IMR-90 (cell line): ENCODE measurements around the gene RELCH. TPM values are rescaled to one million over a fixed set of nuclear protein-coding genes. Genes with fewer than 3 reads are reported as not detected.
A peak's percentile ranks its signal among the peaks of the same experiment; 100 is the strongest.

Experiments
- ATAC-seq: fragments of 200-7000 bp; cut with Tn5 transposase; 2 replicates; pipeline ENCODE4 v1.9.1; 2020; ENCODE audit warnings: low read depth, mild to moderate bottlenecking, moderate library complexity
- BruUV-seq: library from RNA; stranded (reverse); fragments of 400-500 nt; replicated peaks from 2 replicates; lab custom pipeline; 2021; lab: Mats Ljungman, UMichigan
- CTCF ChIA-PET: fragments of 300-600 bp; formaldehyde crosslinking; extraction: SDS; loops from one replicate; lab custom pipeline; 2021; ENCODE audit warnings: antibody characterized with exemption; lab: Yijun Ruan, JAX
- POLR2A ChIA-PET: fragments of 300-600 bp; sonication (Branson Sonifier 250); formaldehyde crosslinking; loops from one replicate; lab custom pipeline; 2022; ENCODE audit warnings: antibody characterized with exemption; ENCODE audit not compliant: unreplicated experiment; lab: Charles Lee
- DNase-seq: peaks from one replicate; pipeline ENCODE4 v3.0.0; 2013
- H2AFZ ChIP-seq: replicated peaks from 2 replicates; pipeline ENCODE3; 2013; ENCODE audit warnings: low read length, mild to moderate bottlenecking; ENCODE audit not compliant: poor library complexity
- H2AK5ac ChIP-seq: 2 replicates; pipeline ENCODE4 v1.6.1; 2013; ENCODE audit warnings: low read depth, low read length, inconsistent platforms
- H2AK9ac ChIP-seq: replicated peaks from 2 replicates; pipeline ENCODE3; 2013; ENCODE audit warnings: mild to moderate bottlenecking, low read depth, low read length, moderate library complexity; ENCODE audit not compliant: poor library complexity
- H2BK120ac ChIP-seq: 2 replicates; pipeline ENCODE4 v1.6.1; 2013; ENCODE audit warnings: low read depth, low read length, inconsistent platforms
- H2BK15ac ChIP-seq: 3 replicates; pipeline ENCODE4 v1.6.1; 2013; ENCODE audit warnings: low read depth, low read length, inconsistent platforms
- H2BK20ac ChIP-seq: 2 replicates; pipeline ENCODE4 v1.6.1; 2013; ENCODE audit warnings: low read depth, mild to moderate bottlenecking, inconsistent platforms, low read length, moderate library complexity
- H2BK5ac ChIP-seq: 2 replicates; pipeline ENCODE4 v1.6.1; 2013; ENCODE audit warnings: mild to moderate bottlenecking, low read depth, low read length, inconsistent platforms; ENCODE audit not compliant: poor library complexity, severe bottlenecking
- H3K14ac ChIP-seq: replicated peaks from 2 replicates; pipeline ENCODE4 v1.6.1; 2013; ENCODE audit warnings: low read depth, low read length, inconsistent platforms
- H3K18ac ChIP-seq: 2 replicates; pipeline ENCODE4 v1.6.1; 2013; ENCODE audit warnings: low read depth, low read length, control low read depth
- H3K23ac ChIP-seq: 2 replicates; pipeline ENCODE4 v1.6.1; 2013; ENCODE audit warnings: low read depth, low read length, inconsistent platforms
- H3K27ac ChIP-seq: 2 replicates; pipeline ENCODE4 v1.5.1; 2013; ENCODE audit warnings: mild to moderate bottlenecking, control low read depth, low read length; ENCODE audit not compliant: insufficient read depth
- H3K27me3 ChIP-seq: 2 replicates; pipeline ENCODE4 v1.6.1; 2013; ENCODE audit warnings: low read length; ENCODE audit not compliant: control insufficient read depth, insufficient read depth
- H3K36me3 ChIP-seq: 2 replicates; pipeline ENCODE4 v1.6.1; 2013; ENCODE audit warnings: low read length, mixed read lengths; ENCODE audit not compliant: control insufficient read depth, insufficient read depth
- H3K4ac ChIP-seq: 2 replicates; pipeline ENCODE4 v1.6.1; 2013; ENCODE audit warnings: low read depth, low read length, inconsistent platforms
- H3K4me1 ChIP-seq: 2 replicates; pipeline ENCODE4 v1.6.1; 2013; ENCODE audit warnings: low read length, mixed read lengths; ENCODE audit not compliant: control insufficient read depth, insufficient read depth
- H3K4me2 ChIP-seq: 2 replicates; pipeline ENCODE4 v1.6.1; 2013; ENCODE audit warnings: low read depth, mild to moderate bottlenecking, control low read depth, low read length, moderate library complexity
- H3K4me3 ChIP-seq: 2 replicates; pipeline ENCODE4 v1.5.1; 2013; ENCODE audit warnings: low read depth, mild to moderate bottlenecking, control low read depth, low read length, moderate library complexity; ENCODE audit not compliant: insufficient read depth
- H3K56ac ChIP-seq: 2 replicates; pipeline ENCODE4 v1.6.1; 2013; ENCODE audit warnings: low read length, inconsistent platforms; ENCODE audit not compliant: insufficient read depth; ENCODE audit errors: extremely low read depth
- H3K79me1 ChIP-seq, 2 experiments: 2 replicates each; pipeline ENCODE4 v1.6.1; 2013; ENCODE audit warnings: low read length in 2 of 2, inconsistent platforms in 1 of 2, low read depth in 1 of 2
- H3K9ac ChIP-seq: 2 replicates; pipeline ENCODE4 v1.6.1; 2013; ENCODE audit warnings: low read depth, low read length, control low read depth
- H3K9me1 ChIP-seq: 2 replicates; pipeline ENCODE4 v1.6.1; 2013; ENCODE audit warnings: low read length, inconsistent platforms; ENCODE audit not compliant: insufficient read depth
- H3K9me3 ChIP-seq: 2 replicates; pipeline ENCODE4 v1.6.1; 2013; ENCODE audit warnings: low read length; ENCODE audit not compliant: control insufficient read depth, insufficient read depth
- H4K20me1 ChIP-seq: 2 replicates; pipeline ENCODE4 v1.6.1; 2013; ENCODE audit warnings: low read length, inconsistent platforms; ENCODE audit not compliant: insufficient read depth
- H4K5ac ChIP-seq: 2 replicates; pipeline ENCODE4 v1.6.1; 2013; ENCODE audit warnings: mild to moderate bottlenecking, low read depth, low read length, control low read depth
- H4K8ac ChIP-seq, 2 experiments: 2 replicates each; pipeline ENCODE4 v1.6.1; 2013; ENCODE audit warnings: low read depth in 2 of 2, low read length in 2 of 2, control low read depth in 1 of 2, inconsistent platforms in 1 of 2
- H4K91ac ChIP-seq: 2 replicates; pipeline ENCODE4 v1.6.1; 2013; ENCODE audit warnings: low read depth, low read length, inconsistent platforms; ENCODE audit not compliant: insufficient read depth
- MAFK ChIP-seq: IDR thresholded peaks from 2 replicates; pipeline ENCODE4 v1.6.1; 2012; ENCODE audit warnings: low read depth, low read length, improper control_type of control experiment
- SMC3 ChIP-seq: fragments of 150-350 bp; IDR thresholded peaks from 2 replicates; pipeline ENCODE4 v1.6.1; 2016; ENCODE audit warnings: low read depth, mild to moderate bottlenecking, antibody characterized with exemption, low read length, moderate library complexity
- WGBS, 2 experiments: methylation state at CpG; one replicate each; pipeline versions ENCODE4 v1.1.5 to v1.1.7; 2013; ENCODE audit warnings: missing lambda C conversion rate in 2 of 2; ENCODE audit not compliant: insufficient read length in 1 of 2; ENCODE audit errors: extremely low coverage in 2 of 2; 5-methylcytosine and 5-hydroxymethylcytosine counted together
- dilution Hi-C: fragments of 300-500 bp; cut with HindIII; formaldehyde crosslinking; loops from one replicate; pipeline ENCODE4 v1.14.3; 2018; ENCODE audit warnings: low sequenced_read_pairs; ENCODE audit not compliant: unreplicated experiment
- in situ Hi-C: fragments of 300-500 bp; cut with MboI; formaldehyde crosslinking; loops from 3 replicates; pipeline ENCODE4 v1.14.3; 2019; ENCODE audit warnings: low sequenced_read_pairs, inconsistent platforms, mixed read lengths
- intact Hi-C: fragments of 100-400 bp; cut with micrococcal nuclease; formaldehyde crosslinking; loops from 2 replicates; pipeline ENCODE4 v1.10.0; 2022
- polyA plus RNA-seq, 3 experiments: library from polyadenylated mRNA; depleted of rRNA; stranded (reverse); fragments of >200 nt; gene quantifications; 2 replicates each; pipeline ENCODE4 v1.2.3, GENCODE V29; 2012; ENCODE audit warnings: low replicate concordance in 1 of 3
- total RNA-seq: library from RNA; depleted of rRNA; stranded (reverse); fragments of >200 nt; gene quantifications from 2 replicates; pipeline ENCODE4 v1.2.3, GENCODE V29; 2012

The RELCH gene
- total and polyA plus RNA-seq, 2 of the 4 experiments (the other 2 are of a cell fraction): 14.4 to 52.5 TPM

DNA sequence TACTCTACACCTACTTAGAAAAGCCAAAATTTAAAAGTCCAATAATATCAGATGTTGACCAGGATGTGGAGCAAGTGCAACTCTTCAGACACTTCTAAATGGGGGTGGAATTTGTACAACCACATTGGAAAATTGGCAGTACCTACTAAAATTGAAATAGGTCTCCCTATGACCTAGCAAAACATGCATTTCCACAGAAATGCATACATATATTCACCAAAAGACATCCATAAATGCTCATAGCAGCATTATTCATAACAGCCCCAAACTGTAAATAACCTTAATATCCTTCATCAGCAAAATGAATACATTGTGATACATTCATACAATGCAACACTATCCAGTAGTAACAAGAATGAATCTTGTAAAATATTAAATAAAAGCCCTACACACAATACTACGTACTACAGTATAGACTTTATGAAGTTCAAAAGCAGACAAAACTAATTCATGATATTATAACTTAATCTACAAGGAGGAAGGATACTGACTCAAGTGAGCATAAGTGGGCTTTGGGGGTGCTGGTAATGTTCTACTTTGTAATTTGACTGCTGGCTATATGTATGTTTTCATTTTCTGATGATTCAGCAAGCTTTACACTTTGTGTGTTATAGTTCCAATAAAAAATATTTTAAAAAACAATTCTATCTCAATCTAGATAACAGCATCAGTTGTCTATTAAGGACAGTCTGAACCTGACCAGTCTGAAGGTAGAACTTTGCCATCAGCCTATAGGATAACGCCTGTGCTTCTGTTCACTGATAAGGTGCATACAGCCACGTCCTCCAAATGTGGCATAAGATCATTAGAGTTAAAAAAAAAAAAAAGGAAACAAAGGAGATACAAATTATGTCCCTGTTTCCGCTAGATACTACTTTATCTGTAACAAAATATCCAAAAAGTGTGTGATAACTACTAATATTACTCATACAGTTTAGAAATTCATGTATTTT, 131.4 kb downstream of the RELCH start:
- POLR2A ChIA-PET: no interaction called here
- no peaks in the 10 kb centered on the region for H3K9me1 ChIP-seq
- no CpG with 5 or more reads among the region's 4 CpGs for WGBS, 2 experiments

More for the DNA sequence above, 131.4 kb downstream of the RELCH start:
- H3K27me3 ChIP-seq: peaks cover 15% of the 10 kb centered on the region
- H3K4ac ChIP-seq: no peak overlapping the region
- no peak overlapping the region for H3K14ac ChIP-seq
- H2BK5ac ChIP-seq: no peak overlapping the region
- H2AK9ac ChIP-seq: no peak overlapping the region
- H3K4me2 ChIP-seq: no peak overlapping the region
- CTCF ChIA-PET: no interaction called here
- no peak overlapping the region for H4K91ac ChIP-seq
- no peaks in the 10 kb centered on the region for H3K79me1 ChIP-seq
- H4K8ac ChIP-seq: no peak overlapping the region
- H2AFZ ChIP-seq: no peak overlapping the region
- no peaks in the 10 kb centered on the region for H3K4me1 ChIP-seq
- H4K5ac ChIP-seq: no peak overlapping the region
- in situ Hi-C loops: loop anchor here (10.0 kb wide), 1 partner anchor 56 kb away; no protein-coding TSS in a partner anchor
- no peak overlapping the region for H3K4me3 ChIP-seq
- H2BK15ac ChIP-seq: no peak overlapping the region
- dilution Hi-C loops: no loop called here
- H2AK5ac ChIP-seq: no peak overlapping the region
- H3K9ac ChIP-seq: no peak overlapping the region
- no peaks in the 10 kb centered on the region for H3K9me3 ChIP-seq
- no peak overlapping the region for H3K27ac ChIP-seq
- intact Hi-C loops: no loop called here
- no peak overlapping the region for H3K56ac ChIP-seq
- no peak overlapping the region for H2BK120ac ChIP-seq
- no TSS peak for BruUV-seq
- H3K36me3 ChIP-seq: no peaks in the 10 kb centered on the region
- no peak for DNase-seq
- no peak overlapping the region for H3K23ac ChIP-seq
- H4K20me1 ChIP-seq: no peaks in the 10 kb centered on the region
- no peak overlapping the region for H2BK20ac ChIP-seq
- ATAC-seq: no peak
- TF ChIP-seq MAFK (peak; percentile 63), SMC3 (no peak)
- H3K18ac ChIP-seq: no peak overlapping the region
